A549 (cell line): ENCODE results near the gene RNF130.

Source experiments
- CBX8 ChIP-seq: fragments of 200-600 bp; sonication (generic); IDR thresholded peaks from 2 replicates; pipeline ENCODE4 v1.6.1; 2016
- CTCF ChIP-seq: fragments of >200 bp; sonication (Bioruptor Twin); formaldehyde crosslinking; IDR thresholded peaks from 3 replicates; pipeline ENCODE4 v1.5.1; 2016
- ELK1 ChIP-seq: fragments of 150-350 bp; IDR thresholded peaks from 2 replicates; pipeline ENCODE4 v1.6.1; 2014; ENCODE audit warnings: low read depth, mild to moderate bottlenecking, low read length
- HMGXB4 ChIP-seq: fragments of 250-450 bp; sonication (Bioruptor Pico); IDR thresholded peaks from 2 replicates; pipeline ENCODE4 v1.5.0; 2021; ENCODE audit warnings: mild to moderate bottlenecking, moderate library complexity, borderline replicate concordance
- KDM1A ChIP-seq: fragments of 200-600 bp; sonication (generic); IDR thresholded peaks from 2 replicates; pipeline ENCODE4 v1.6.1; 2016; ENCODE audit warnings: low read depth, mild to moderate bottlenecking
- MAX ChIP-seq: IDR thresholded peaks from 2 replicates; pipeline ENCODE4 v1.6.1; 2012
- MYC ChIP-seq: IDR thresholded peaks from 2 replicates; pipeline ENCODE4 v1.6.1; 2012; ENCODE audit warnings: mild to moderate bottlenecking, inconsistent platforms, low read length, improper control_type of control experiment, borderline replicate concordance
- POLR2A ChIP-seq: IDR thresholded peaks from 2 replicates; pipeline ENCODE4 v1.6.1; 2012; ENCODE audit warnings: mild to moderate bottlenecking, low read length
- REST ChIP-seq: fragments of 200-600 bp; sonication (generic); IDR thresholded peaks from 2 replicates; pipeline ENCODE4 v1.6.1; 2016; ENCODE audit warnings: antibody characterized with exemption, mild to moderate bottlenecking, moderate library complexity
- RFX5 ChIP-seq: fragments of 450-650 bp; IDR thresholded peaks from 2 replicates; pipeline ENCODE4 v1.7.1; 2014; ENCODE audit warnings: antibody characterized with exemption, mild to moderate bottlenecking, moderate library complexity
- TP53 ChIP-seq: fragments of 250-450 bp; sonication (Bioruptor Pico); IDR thresholded peaks from 2 replicates; pipeline ENCODE4 v1.5.0; 2021; ENCODE audit warnings: mild to moderate bottlenecking, moderate library complexity

GRCh38 chr5:179964015-179964414 is 107.5 kb downstream of the RNF130 start:
- TF ChIP-seq MAX (no peak), CTCF (no peak), POLR2A (no peak), TP53 (CRISPR knock-in tag) (no peak), MYC (no peak), KDM1A (no peak), REST (no peak), ELK1 (no peak), HMGXB4 (CRISPR knock-in tag) (no peak), CBX8 (no peak), RFX5 (no peak)
